ENCODE results near the gene ADAM10. TPM values are rescaled to one million over a fixed set of nuclear protein-coding genes. Genes with fewer than 3 reads are reported as not detected.

Gene ADAM10
- total and polyA plus RNA-seq, 2 of the 8 experiments (the other 6 are each of a cell fraction or from before 2014, with no cell fraction given) = 46.5 to 163 TPM

DNA sequence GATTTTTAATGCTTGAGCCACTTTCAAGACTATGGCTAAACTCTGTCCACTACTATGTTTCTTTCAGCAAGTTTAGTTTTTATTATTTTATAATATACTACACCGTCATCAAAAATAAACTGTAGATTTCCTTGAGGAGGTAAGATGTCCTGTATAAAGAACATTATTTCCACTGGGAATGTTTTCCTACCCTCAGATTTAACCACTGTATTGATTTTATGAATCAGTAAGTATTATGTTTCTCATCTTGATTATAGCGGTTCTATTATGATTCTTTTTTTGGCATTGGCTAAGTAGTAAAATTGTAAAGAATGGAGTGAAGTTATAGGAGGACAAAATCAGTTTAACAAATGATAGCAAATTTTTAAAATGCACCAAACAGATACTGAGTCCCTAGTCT is 44.4 kb downstream of the ADAM10 start:
- Histone ChIP-seq H2AK5ac (ENCODE audit: low read depth, low read length) (no peak overlapping the region), H3K27ac (ENCODE audit: low read depth, low read length) (no peak overlapping the region), H2BK15ac (ENCODE audit: low read length) (no peak overlapping the region), H3K9ac (replicated peaks in 1 of 4; ENCODE audit: extremely low read depth in 1 of 4, low read depth in 3 of 4, low read length in 3 of 4) (no peak overlapping the region), H3K4ac (replicated peaks; ENCODE audit: insufficient read length, low read depth, low read length) (no peak overlapping the region), H4K20me1 (replicated peaks in 1 of 2; ENCODE audit: control insufficient read depth in 1 of 2, insufficient read depth in 2 of 2, low read length in 2 of 2) (peaks cover 2 to 5% of the 10 kb centered on the region in 2 experiments), H3K4me2 (ENCODE audit: insufficient read depth in 1 of 2, low read depth in 2 of 2, low read length in 2 of 2) (no peak overlapping the region), H3K23ac (ENCODE audit: insufficient read length) (no peak overlapping the region), H2BK12ac (ENCODE audit: low read depth, low read length) (no peak overlapping the region), H3K36me3 (ENCODE audit: control insufficient read depth in 2 of 4, insufficient read depth in 4 of 4, low read length in 3 of 4) (no peaks in the 10 kb centered on the region), H3K18ac (ENCODE audit: extremely low read depth, low read length) (no peak overlapping the region), H4K5ac (ENCODE audit: insufficient read length, low read depth, low read length) (no peak overlapping the region), H2BK20ac (ENCODE audit: low read length) (no peak overlapping the region), H3K9me3 (ENCODE audit: insufficient read depth in 2 of 2, low read depth in 1 of 2, low read length in 1 of 2) (no peaks in the 10 kb centered on the region), H3K56ac (replicated peaks; ENCODE audit: insufficient read length, low read depth, low read length) (no peak overlapping the region), H3K4me3 (ENCODE audit: extremely low read depth in 1 of 4, insufficient read depth in 2 of 4, low read depth in 3 of 4, low read length in 4 of 4) (no peak overlapping the region), H3K23me2 (ENCODE audit: low read depth, low read length) (no peaks in the 10 kb centered on the region), H3K4me1 (replicated peaks in 1 of 4; ENCODE audit: control insufficient read depth in 3 of 4, insufficient read depth in 4 of 4, low read length in 3 of 4) (no peaks in the 10 kb centered on the region), H3K27me3 (replicated peaks in 1 of 4; ENCODE audit: control insufficient read depth in 3 of 4, extremely low read depth in 1 of 4, insufficient read depth in 3 of 4, low read length in 3 of 4) (no peaks in the 10 kb centered on the region), H3K79me2 (ENCODE audit: control insufficient read depth in 1 of 2, insufficient read depth in 2 of 2, low read length in 2 of 2) (peaks cover 0 to 75% of the 10 kb centered on the region in 2 experiments; a peak in 3 of 4 replicates), H2AFZ (ENCODE audit: low read length) (no peak overlapping the region), H2BK5ac (ENCODE audit: low read depth, low read length) (no peak overlapping the region), H4K8ac (ENCODE audit: extremely low read depth, insufficient read depth, low read length) (no peak overlapping the region), H4K91ac (replicated peaks; ENCODE audit: insufficient read length, low read length) (no peak overlapping the region), H2BK120ac (replicated peaks; ENCODE audit: low read depth, low read length) (no peak overlapping the region), H3K14ac (ENCODE audit: insufficient read length) (no peak overlapping the region), H3K79me1 (ENCODE audit: low read depth, low read length) (peaks cover 2% of the 10 kb centered on the region; the same call in 1 of the 2 replicates)
- ChIA-PET POLR2A (ENCODE audit: partially characterized antibody) (no interaction called here), CTCF (ENCODE audit: partially characterized antibody) (no interaction called here)
- DNase-seq (ENCODE audit: low read depth in 1 of 2, low spot score in 2 of 2) (no peak), FAIRE-seq (no peak)
- 94% methylated on average over 2 of the region's 2 CpGs; no CpG with 5 or more reads in 1 of the 2 experiments for WGBS, 2 experiments (ENCODE audit: extremely low coverage in 1 of 2, insufficient coverage in 1 of 2, insufficient read length in 1 of 2, insufficient replicate concordance in 2 of 2, low coverage in 1 of 2, low lambda C conversion rate in 2 of 2, missing lambda C conversion rate in 1 of 2)
- TF ChIP-seq E2F6 (IDR thresholded peaks at IDR 0.05) = no peak
- no peak for TF ChIP-seq RNF2 (IDR thresholded peaks at IDR 0.05; ENCODE audit: borderline replicate concordance, low read depth, low read length, missing control alignments, poor library complexity, severe bottlenecking)
- no peak for TF ChIP-seq SP1 (IDR thresholded peaks at IDR 0.05; ENCODE audit: low read depth, low read length)
- TF ChIP-seq EP300 (IDR thresholded peaks at IDR 0.05; ENCODE audit: borderline replicate concordance in 1 of 2, low read depth in 2 of 2, low read length in 2 of 2) = no peak
- TF ChIP-seq, protein P1, sequence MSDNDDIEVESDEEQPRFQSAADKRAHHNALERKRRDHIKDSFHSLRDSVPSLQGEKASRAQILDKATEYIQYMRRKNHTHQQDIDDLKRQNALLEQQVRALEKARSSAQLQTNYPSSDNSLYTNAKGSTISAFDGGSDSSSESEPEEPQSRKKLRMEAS (IDR thresholded peaks at IDR 0.05) = no peak
- TF ChIP-seq HDAC2 (IDR thresholded peaks at IDR 0.05; ENCODE audit: borderline replicate concordance in 1 of 2, low read depth in 2 of 2, low read length in 2 of 2) = no peak
- no peak for TF ChIP-seq TAF7 (optimal IDR thresholded peaks at IDR 0.05; ENCODE audit: borderline replicate concordance, low read depth, low read length)
- no peak for TF ChIP-seq USF2 (IDR thresholded peaks at IDR 0.05; ENCODE audit: low read length)
- TF ChIP-seq FOSL1 (IDR thresholded peaks at IDR 0.05; ENCODE audit: insufficient read depth, low read depth, low read length) = no peak
- no peak for TF ChIP-seq SIN3A (conservative IDR thresholded peaks at IDR 0.05 in 1 of 2, IDR thresholded peaks at IDR 0.05 in 1 of 2; ENCODE audit: low read depth in 1 of 2, low read length in 2 of 2)

Measured in H1 (cell line).